ENCODE results near the gene SMIM32. TPM values are rescaled to one million over a fixed set of nuclear protein-coding genes. Genes with fewer than 3 reads are reported as not detected.

The SMIM32 gene
- total RNA-seq, 1 experiment from 2014 or later: 0.31 TPM

- in situ Hi-C loops (cut with HindIII; ENCODE audit: low pct_unique_long_range_greater_than_20kb, low sequenced_read_pairs) (no loop called here), intact Hi-C loops (cut with micrococcal nuclease; ENCODE audit: unreplicated experiment) (no loop called here)
- TF ChIP-seq, protein P1, sequence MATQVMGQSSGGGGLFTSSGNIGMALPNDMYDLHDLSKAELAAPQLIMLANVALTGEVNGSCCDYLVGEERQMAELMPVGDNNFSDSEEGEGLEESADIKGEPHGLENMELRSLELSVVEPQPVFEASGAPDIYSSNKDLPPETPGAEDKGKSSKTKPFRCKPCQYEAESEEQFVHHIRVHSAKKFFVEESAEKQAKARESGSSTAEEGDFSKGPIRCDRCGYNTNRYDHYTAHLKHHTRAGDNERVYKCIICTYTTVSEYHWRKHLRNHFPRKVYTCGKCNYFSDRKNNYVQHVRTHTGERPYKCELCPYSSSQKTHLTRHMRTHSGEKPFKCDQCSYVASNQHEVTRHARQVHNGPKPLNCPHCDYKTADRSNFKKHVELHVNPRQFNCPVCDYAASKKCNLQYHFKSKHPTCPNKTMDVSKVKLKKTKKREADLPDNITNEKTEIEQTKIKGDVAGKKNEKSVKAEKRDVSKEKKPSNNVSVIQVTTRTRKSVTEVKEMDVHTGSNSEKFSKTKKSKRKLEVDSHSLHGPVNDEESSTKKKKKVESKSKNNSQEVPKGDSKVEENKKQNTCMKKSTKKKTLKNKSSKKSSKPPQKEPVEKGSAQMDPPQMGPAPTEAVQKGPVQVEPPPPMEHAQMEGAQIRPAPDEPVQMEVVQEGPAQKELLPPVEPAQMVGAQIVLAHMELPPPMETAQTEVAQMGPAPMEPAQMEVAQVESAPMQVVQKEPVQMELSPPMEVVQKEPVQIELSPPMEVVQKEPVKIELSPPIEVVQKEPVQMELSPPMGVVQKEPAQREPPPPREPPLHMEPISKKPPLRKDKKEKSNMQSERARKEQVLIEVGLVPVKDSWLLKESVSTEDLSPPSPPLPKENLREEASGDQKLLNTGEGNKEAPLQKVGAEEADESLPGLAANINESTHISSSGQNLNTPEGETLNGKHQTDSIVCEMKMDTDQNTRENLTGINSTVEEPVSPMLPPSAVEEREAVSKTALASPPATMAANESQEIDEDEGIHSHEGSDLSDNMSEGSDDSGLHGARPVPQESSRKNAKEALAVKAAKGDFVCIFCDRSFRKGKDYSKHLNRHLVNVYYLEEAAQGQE (IDR thresholded peaks at IDR 0.05; ENCODE audit: insufficient read depth in 1 of 2, low read depth in 2 of 2, low read length in 1 of 2): no peak
- ChIA-PET CTCF (no interaction called here), POLR2A (no interaction called here)
- Histone ChIP-seq H3K4me1 (ENCODE audit: control insufficient read depth, insufficient read depth, low read length) (no peaks in the 10 kb centered on the region), H3K9me3 (ENCODE audit: control insufficient read depth, insufficient read depth, low read depth, low read length) (no peaks in the 10 kb centered on the region), H3K36me3 (ENCODE audit: control insufficient read depth, insufficient read depth, low read length) (no peaks in the 10 kb centered on the region), H3K27ac (ENCODE audit: low read length) (no peak overlapping the region), H3K4me3 (ENCODE audit: low read depth in 2 of 2, low read length in 2 of 2) (no peak overlapping the region), H3K27me3 (ENCODE audit: control insufficient read depth, insufficient read depth, low read length) (no peaks in the 10 kb centered on the region; the same call in none of the 2 replicates)
- BruUV-seq (replicated peaks): no TSS peak
- DNase-seq (ENCODE audit: low read depth, low spot score) (no peak), ATAC-seq (no peak)
Measured at GRCh38 chr5:136232316-136232715, 39.4 kb upstream of the SMIM32 start.

GRCh38 chr5:136230176-136230575 is 37.2 kb upstream of the SMIM32 start:
- H3K4me3 ChIP-seq (ENCODE audit: low read depth in 2 of 2, low read length in 2 of 2): no peak overlapping the region
- no peaks in the 10 kb centered on the region for H3K9me3 ChIP-seq (ENCODE audit: control insufficient read depth, insufficient read depth, low read depth, low read length)
- BruUV-seq (replicated peaks): no TSS peak
- intact Hi-C loops (cut with micrococcal nuclease; ENCODE audit: unreplicated experiment) (no loop called here), in situ Hi-C loops (cut with HindIII; ENCODE audit: low pct_unique_long_range_greater_than_20kb, low sequenced_read_pairs) (no loop called here)
- H3K4me1 ChIP-seq (ENCODE audit: control insufficient read depth, insufficient read depth, low read length): no peaks in the 10 kb centered on the region
- ATAC-seq (no peak), DNase-seq (ENCODE audit: low read depth, low spot score) (no peak)
- no peaks in the 10 kb centered on the region for H3K36me3 ChIP-seq (ENCODE audit: control insufficient read depth, insufficient read depth, low read length)
- CTCF ChIA-PET: no interaction called here
- POLR2A ChIA-PET: no interaction called here
- no peaks in the 10 kb centered on the region; the same call in none of the 2 replicates for H3K27me3 ChIP-seq (ENCODE audit: control insufficient read depth, insufficient read depth, low read length)
- H3K27ac ChIP-seq (ENCODE audit: low read length): no peak overlapping the region
- TF ChIP-seq SIN3A (IDR thresholded peaks at IDR 0.05; ENCODE audit: borderline replicate concordance, insufficient read depth, low read depth, low read length) (no peak), POLR2AphosphoS5 (IDR thresholded peaks at IDR 0.05; ENCODE audit: low read depth, low read length) (no peak), TCF7L2 (IDR thresholded peaks at IDR 0.05; ENCODE audit: low read depth, low read length) (no peak), CTCF (IDR thresholded peaks at IDR 0.05) (no peak)
- TF ChIP-seq, protein P1 (IDR thresholded peaks at IDR 0.05; ENCODE audit: insufficient read depth in 1 of 2, low read depth in 2 of 2, low read length in 1 of 2): no peak

All from Panc1 (cell line).